HepG2 (cell line): Measurements from ENCODE around the gene HMGB3. TPM values are rescaled to one million over a fixed set of nuclear protein-coding genes. Genes with fewer than 3 reads are reported as not detected.

Experiments
- GZF1 ChIP-seq: sonication (generic); formaldehyde crosslinking; IDR thresholded peaks from 2 replicates; pipeline ENCODE4 v1.5.1; 2020; ENCODE audit warnings: mild to moderate bottlenecking, missing genetic modification reagents
- HNF4A ChIP-seq: sonication (generic); formaldehyde crosslinking; IDR thresholded peaks from 2 replicates; pipeline ENCODE4 v1.4.0; 2020; ENCODE audit warnings: missing genetic modification reagents
- HOXA7 ChIP-seq: sonication (generic); formaldehyde crosslinking; IDR thresholded peaks from 2 replicates; pipeline ENCODE4 v1.8.1; 2022; ENCODE audit warnings: mild to moderate bottlenecking, missing genetic modification reagents, moderate library complexity
- IRX3 ChIP-seq: sonication (generic); formaldehyde crosslinking; IDR thresholded peaks from 2 replicates; pipeline ENCODE4 v1.8.1; 2023; ENCODE audit warnings: mild to moderate bottlenecking, low read depth, missing genetic modification reagents, borderline replicate concordance
- ZNF101 ChIP-seq: sonication (generic); formaldehyde crosslinking; IDR thresholded peaks from 2 replicates; pipeline ENCODE4 v1.4.0; 2020; ENCODE audit warnings: mild to moderate bottlenecking, low read depth, missing genetic modification reagents, borderline replicate concordance
- ZNF264 ChIP-seq: sonication (generic); formaldehyde crosslinking; IDR thresholded peaks from 2 replicates; pipeline ENCODE4 v1.4.0; 2020; ENCODE audit warnings: missing genetic modification reagents
- ZNF276 ChIP-seq: sonication (generic); formaldehyde crosslinking; IDR thresholded peaks from 2 replicates; pipeline ENCODE4 v1.4.0; 2020; ENCODE audit warnings: mild to moderate bottlenecking, low read depth, missing genetic modification reagents
- polyA plus RNA-seq, 8 experiments: library from polyadenylated mRNA; depleted of rRNA in 3 of 8; stranded (reverse) in 7 of 8; unstranded in 1 of 8; fragments of >200 nt; fragmentation: Illumina TruSeq in 4 of 8; extraction: Trizol in 4 of 8; gene quantifications; 2 replicates each; pipeline versions ENCODE4 v1.2.1 to v1.2.3, GENCODE V29; 2011 to 2016; ENCODE audit warnings: low read depth in 4 of 8, missing spikeins in 1 of 8, mixed read lengths in 1 of 8; ENCODE audit not compliant: insufficient read depth in 1 of 8
- total RNA-seq, 5 experiments: library from RNA; depleted of rRNA; stranded (reverse); fragments of >200 nt; fragmentation: Illumina TruSeq; extraction: Trizol; gene quantifications; 2 replicates each; pipeline ENCODE4 v1.2.3, GENCODE V29; 2016; ENCODE audit warnings: low read depth in 1 of 5
- TF ChIP-seq, protein P1 (sequence below), 2 experiments: fragments of 450-650 bp in 1 of 2; sonication (generic) in 1 of 2; formaldehyde crosslinking in 1 of 2; IDR thresholded peaks; 2 replicates each; pipeline versions ENCODE4 v1.6.1 to v1.8.0; 2016 to 2022; ENCODE audit warnings: antibody characterized with exemption in 1 of 2, mild to moderate bottlenecking in 1 of 2, missing genetic modification reagents in 1 of 2
- TF ChIP-seq, protein P2 (sequence below): sonication (generic); formaldehyde crosslinking; IDR thresholded peaks from 2 replicates; pipeline ENCODE4 v1.9.0; 2021; ENCODE audit warnings: missing genetic modification reagents, borderline replicate concordance

The HMGB3 gene
- total and polyA plus RNA-seq, 2 of the 13 experiments (the other 11 are each of a cell fraction or from before 2014, with no cell fraction given) = 8.5 to 87.1 TPM

DNA sequence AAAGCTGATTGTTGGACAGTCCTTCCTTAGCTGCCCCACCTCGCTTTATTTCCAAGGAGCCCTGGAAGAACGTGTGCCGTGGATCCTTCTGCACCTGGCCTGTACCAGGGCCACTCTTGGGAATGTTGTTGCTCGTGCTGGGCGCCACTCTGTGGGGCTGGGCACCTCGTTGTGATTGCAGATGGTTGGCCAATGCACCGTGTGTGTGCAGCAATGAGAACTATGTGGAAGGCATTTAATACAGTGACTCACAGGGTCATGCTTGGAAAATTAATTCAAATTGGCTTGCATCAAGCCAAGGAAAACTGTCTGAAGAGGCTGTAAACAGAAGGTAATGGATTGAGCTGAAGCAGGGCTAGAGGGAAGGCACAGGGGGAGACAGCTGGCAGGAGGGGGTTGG, 47.7 kb upstream of the HMGB3 start (continued):
- TF ChIP-seq, protein P1, sequence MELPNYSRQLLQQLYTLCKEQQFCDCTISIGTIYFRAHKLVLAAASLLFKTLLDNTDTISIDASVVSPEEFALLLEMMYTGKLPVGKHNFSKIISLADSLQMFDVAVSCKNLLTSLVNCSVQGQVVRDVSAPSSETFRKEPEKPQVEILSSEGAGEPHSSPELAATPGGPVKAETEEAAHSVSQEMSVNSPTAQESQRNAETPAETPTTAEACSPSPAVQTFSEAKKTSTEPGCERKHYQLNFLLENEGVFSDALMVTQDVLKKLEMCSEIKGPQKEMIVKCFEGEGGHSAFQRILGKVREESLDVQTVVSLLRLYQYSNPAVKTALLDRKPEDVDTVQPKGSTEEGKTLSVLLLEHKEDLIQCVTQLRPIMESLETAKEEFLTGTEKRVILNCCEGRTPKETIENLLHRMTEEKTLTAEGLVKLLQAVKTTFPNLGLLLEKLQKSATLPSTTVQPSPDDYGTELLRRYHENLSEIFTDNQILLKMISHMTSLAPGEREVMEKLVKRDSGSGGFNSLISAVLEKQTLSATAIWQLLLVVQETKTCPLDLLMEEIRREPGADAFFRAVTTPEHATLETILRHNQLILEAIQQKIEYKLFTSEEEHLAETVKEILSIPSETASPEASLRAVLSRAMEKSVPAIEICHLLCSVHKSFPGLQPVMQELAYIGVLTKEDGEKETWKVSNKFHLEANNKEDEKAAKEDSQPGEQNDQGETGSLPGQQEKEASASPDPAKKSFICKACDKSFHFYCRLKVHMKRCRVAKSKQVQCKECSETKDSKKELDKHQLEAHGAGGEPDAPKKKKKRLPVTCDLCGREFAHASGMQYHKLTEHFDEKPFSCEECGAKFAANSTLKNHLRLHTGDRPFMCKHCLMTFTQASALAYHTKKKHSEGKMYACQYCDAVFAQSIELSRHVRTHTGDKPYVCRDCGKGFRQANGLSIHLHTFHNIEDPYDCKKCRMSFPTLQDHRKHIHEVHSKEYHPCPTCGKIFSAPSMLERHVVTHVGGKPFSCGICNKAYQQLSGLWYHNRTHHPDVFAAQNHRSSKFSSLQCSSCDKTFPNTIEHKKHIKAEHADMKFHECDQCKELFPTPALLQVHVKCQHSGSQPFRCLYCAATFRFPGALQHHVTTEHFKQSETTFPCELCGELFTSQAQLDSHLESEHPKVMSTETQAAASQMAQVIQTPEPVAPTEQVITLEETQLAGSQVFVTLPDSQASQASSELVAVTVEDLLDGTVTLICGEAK (IDR thresholded peaks at IDR 0.05) = no peak
- TF ChIP-seq, protein P1 (CRISPR knock-in tag; IDR thresholded peaks at IDR 0.05) = no peak
- TF ChIP-seq ZNF276 (CRISPR knock-in tag) (no peak), GZF1 (no peak), HOXA7 (CRISPR knock-in tag) (no peak), ZNF264 (CRISPR knock-in tag) (no peak), IRX3 (CRISPR knock-in tag) (no peak), ZNF101 (CRISPR knock-in tag) (no peak), HNF4A (CRISPR knock-in tag) (no peak)
- TF ChIP-seq, protein P2, sequence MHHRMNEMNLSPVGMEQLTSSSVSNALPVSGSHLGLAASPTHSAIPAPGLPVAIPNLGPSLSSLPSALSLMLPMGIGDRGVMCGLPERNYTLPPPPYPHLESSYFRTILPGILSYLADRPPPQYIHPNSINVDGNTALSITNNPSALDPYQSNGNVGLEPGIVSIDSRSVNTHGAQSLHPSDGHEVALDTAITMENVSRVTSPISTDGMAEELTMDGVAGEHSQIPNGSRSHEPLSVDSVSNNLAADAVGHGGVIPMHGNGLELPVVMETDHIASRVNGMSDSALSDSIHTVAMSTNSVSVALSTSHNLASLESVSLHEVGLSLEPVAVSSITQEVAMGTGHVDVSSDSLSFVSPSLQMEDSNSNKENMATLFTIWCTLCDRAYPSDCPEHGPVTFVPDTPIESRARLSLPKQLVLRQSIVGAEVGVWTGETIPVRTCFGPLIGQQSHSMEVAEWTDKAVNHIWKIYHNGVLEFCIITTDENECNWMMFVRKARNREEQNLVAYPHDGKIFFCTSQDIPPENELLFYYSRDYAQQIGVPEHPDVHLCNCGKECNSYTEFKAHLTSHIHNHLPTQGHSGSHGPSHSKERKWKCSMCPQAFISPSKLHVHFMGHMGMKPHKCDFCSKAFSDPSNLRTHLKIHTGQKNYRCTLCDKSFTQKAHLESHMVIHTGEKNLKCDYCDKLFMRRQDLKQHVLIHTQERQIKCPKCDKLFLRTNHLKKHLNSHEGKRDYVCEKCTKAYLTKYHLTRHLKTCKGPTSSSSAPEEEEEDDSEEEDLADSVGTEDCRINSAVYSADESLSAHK (CRISPR knock-in tag) = no peak
- TF ChIP-seq, all 625 proteins: peak for 0
